HEK293T (cell line): ENCODE results near the gene MAP7.
A peak's percentile ranks its signal among the peaks of the same experiment; 100 is the strongest.

Source experiments
- CTCF ChIA-PET: fragments of 350-600 bp; formaldehyde crosslinking; extraction: SDS; loops from one replicate; lab custom pipeline; 2021; ENCODE audit warnings: antibody characterized with exemption, inconsistent platforms; lab: Yijun Ruan, JAX
- POLR2A ChIA-PET: fragments of 350-600 bp; formaldehyde crosslinking; extraction: SDS; loops from one replicate; lab custom pipeline; 2020; ENCODE audit warnings: antibody characterized with exemption, inconsistent platforms; lab: Yijun Ruan, JAX
- DNase-seq: peaks from one replicate; pipeline ENCODE4 v3.0.0; 2012; ENCODE audit warnings: mixed read lengths; ENCODE audit errors: extremely low spot score
- ARNT ChIP-seq: fragments of 450-650 bp; IDR thresholded peaks from 2 replicates; pipeline ENCODE4 v1.6.1; 2017; ENCODE audit warnings: mild to moderate bottlenecking
- BHLHE40 ChIP-seq: fragments of 450-650 bp; IDR thresholded peaks from 2 replicates; pipeline ENCODE4 v1.6.1; 2016; ENCODE audit warnings: mild to moderate bottlenecking, moderate library complexity, borderline replicate concordance
- CTBP1 ChIP-seq: fragments of 450-650 bp; IDR thresholded peaks from 2 replicates; pipeline ENCODE4 v1.6.1; 2016; ENCODE audit warnings: borderline replicate concordance
- ELF4 ChIP-seq: fragments of 450-650 bp; IDR thresholded peaks from 2 replicates; pipeline ENCODE4 v1.6.1; 2017; ENCODE audit warnings: antibody characterized with exemption
- FOXA1 ChIP-seq: fragments of 450-650 bp; IDR thresholded peaks from 2 replicates; pipeline ENCODE4 v1.6.1; 2016; ENCODE audit warnings: mild to moderate bottlenecking
- FOXK2 ChIP-seq: fragments of 450-650 bp; IDR thresholded peaks from 2 replicates; pipeline ENCODE4 v1.6.1; 2016; ENCODE audit warnings: mild to moderate bottlenecking
- FOXM1 ChIP-seq: fragments of 450-650 bp; IDR thresholded peaks from 2 replicates; pipeline ENCODE4 v1.6.1; 2017; ENCODE audit warnings: mild to moderate bottlenecking, borderline replicate concordance
- HDGF ChIP-seq: fragments of 450-650 bp; IDR thresholded peaks from 2 replicates; pipeline ENCODE4 v1.6.1; 2017; ENCODE audit warnings: antibody characterized with exemption, borderline replicate concordance
- L3MBTL2 ChIP-seq: fragments of 450-650 bp; conservative IDR thresholded peaks from 2 replicates; pipeline ENCODE4 v1.6.1; 2016; ENCODE audit warnings: mild to moderate bottlenecking
- LEF1 ChIP-seq: fragments of 450-650 bp; IDR thresholded peaks from 2 replicates; pipeline ENCODE4 v1.6.1; 2017; ENCODE audit warnings: mild to moderate bottlenecking, borderline replicate concordance
- NFRKB ChIP-seq: fragments of 450-650 bp; IDR thresholded peaks from 2 replicates; pipeline ENCODE4 v1.6.1; 2016; ENCODE audit warnings: mild to moderate bottlenecking, moderate library complexity
- SP1 ChIP-seq: fragments of 450-650 bp; IDR thresholded peaks from 2 replicates; pipeline ENCODE4 v1.6.1; 2017
- SUZ12 ChIP-seq: fragments of 450-650 bp; IDR thresholded peaks from 2 replicates; pipeline ENCODE4 v1.6.1; 2016; ENCODE audit warnings: mild to moderate bottlenecking
- TARDBP ChIP-seq: fragments of 450-650 bp; IDR thresholded peaks from 2 replicates; pipeline ENCODE4 v1.6.1; 2016
- ZNF384 ChIP-seq: fragments of 450-650 bp; IDR thresholded peaks from 2 replicates; pipeline ENCODE4 v1.6.1; 2016
- TF ChIP-seq, protein P1 (sequence below): fragments of 450-650 bp; IDR thresholded peaks from 2 replicates; pipeline ENCODE4 v1.6.1; 2016

Gene MAP7

GRCh38 chr6:136471372-136471771 is 78.8 kb downstream of the MAP7 start:
- ChIA-PET CTCF (no interaction called here), POLR2A (no interaction called here)
- TF ChIP-seq ELF4 = no peak
- no peak for TF ChIP-seq TARDBP
- no peak for DNase-seq

DNA sequence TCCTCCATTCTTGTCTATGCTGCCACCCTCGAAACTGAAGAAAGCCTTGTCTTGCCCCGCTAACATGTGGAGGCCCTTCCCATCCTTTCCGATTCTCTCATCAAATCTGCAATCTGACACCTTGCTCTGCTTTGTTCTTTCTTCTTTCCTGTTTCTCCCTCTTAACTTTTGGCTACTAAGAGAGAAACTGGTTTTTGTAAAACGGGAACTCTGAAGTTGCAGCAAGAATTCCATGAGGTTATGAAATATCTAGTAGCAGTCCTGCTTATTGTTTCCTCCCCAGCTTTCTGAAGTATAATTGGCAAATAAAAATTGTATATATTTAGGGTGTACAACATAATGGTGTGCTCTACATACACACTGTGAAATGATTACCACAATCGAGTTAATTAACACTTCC is 80.2 kb downstream of the MAP7 start:
- CTCF ChIA-PET = no interaction called here
- POLR2A ChIA-PET = no interaction called here
- TF ChIP-seq ARNT (no peak), FOXA1 (no peak), ZNF384 (no peak), TARDBP (no peak), NFRKB (no peak), LEF1 (no peak)
- no peak for DNase-seq

GRCh38 chr6:136469154-136469553 is 81.1 kb downstream of the MAP7 start:
- DNase-seq = no peak
- TF ChIP-seq ARNT (no peak), BHLHE40 (no peak), CTBP1 (no peak), FOXA1 (no peak), FOXK2 (no peak), ZNF384 (no peak), NFRKB (no peak), L3MBTL2 (no peak), SUZ12 (no peak), FOXM1 (no peak), SP1 (no peak), HDGF (no peak)
- CTCF ChIA-PET = no interaction called here
- POLR2A ChIA-PET = no interaction called here

- no peak for TF ChIP-seq TARDBP
- TF ChIP-seq, protein P1, sequence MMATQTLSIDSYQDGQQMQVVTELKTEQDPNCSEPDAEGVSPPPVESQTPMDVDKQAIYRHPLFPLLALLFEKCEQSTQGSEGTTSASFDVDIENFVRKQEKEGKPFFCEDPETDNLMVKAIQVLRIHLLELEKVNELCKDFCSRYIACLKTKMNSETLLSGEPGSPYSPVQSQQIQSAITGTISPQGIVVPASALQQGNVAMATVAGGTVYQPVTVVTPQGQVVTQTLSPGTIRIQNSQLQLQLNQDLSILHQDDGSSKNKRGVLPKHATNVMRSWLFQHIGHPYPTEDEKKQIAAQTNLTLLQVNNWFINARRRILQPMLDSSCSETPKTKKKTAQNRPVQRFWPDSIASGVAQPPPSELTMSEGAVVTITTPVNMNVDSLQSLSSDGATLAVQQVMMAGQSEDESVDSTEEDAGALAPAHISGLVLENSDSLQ = no peak
- no peak for TF ChIP-seq LEF1
- no peak for TF ChIP-seq NFRKB
- CTCF ChIA-PET = no interaction called here
- POLR2A ChIA-PET = no interaction called here
- no peak for DNase-seq
Observed at GRCh38 chr6:136468711-136469110, 81.5 kb downstream of the MAP7 start.

DNA sequence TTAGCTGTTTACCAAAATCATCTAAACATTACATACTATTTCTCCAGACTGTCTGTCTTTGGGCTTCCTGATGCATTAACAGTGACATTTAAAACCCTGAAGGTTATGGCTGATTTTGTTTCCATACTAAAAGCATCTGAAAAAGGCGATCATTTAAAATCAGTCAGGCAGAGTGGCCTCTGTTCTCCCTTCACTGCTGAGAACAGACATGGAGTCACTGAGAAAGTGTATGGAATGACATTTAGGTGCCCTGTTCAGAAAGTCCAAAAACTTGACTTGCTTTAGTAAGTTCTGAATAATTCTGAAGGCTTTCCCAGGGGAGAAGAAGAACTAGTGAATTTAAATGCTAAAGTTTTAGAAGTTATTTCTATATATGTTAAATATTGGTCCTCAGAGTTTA is 83.0 kb downstream of the MAP7 start:
- ChIA-PET CTCF (interaction anchor here (0.8 kb wide), 1 partner anchor 30 kb away, joined by 3 read pairs; no protein-coding TSS in a partner anchor), POLR2A (no interaction called here)
- no peak for TF ChIP-seq BHLHE40
- TF ChIP-seq FOXA1 = no peak
- no peak for TF ChIP-seq L3MBTL2
- TF ChIP-seq ZNF384 = no peak
- TF ChIP-seq TARDBP = no peak
- no peak for TF ChIP-seq FOXM1
- TF ChIP-seq, protein P1 = no peak
- TF ChIP-seq CTBP1 = no peak
- no peak for TF ChIP-seq ELF4
- TF ChIP-seq FOXK2 = no peak
- TF ChIP-seq ARNT = no peak
- no peak for TF ChIP-seq SP1
- no peak for TF ChIP-seq LEF1
- TF ChIP-seq SUZ12 = no peak
- no peak for TF ChIP-seq HDGF
- no peak for DNase-seq

DNA sequence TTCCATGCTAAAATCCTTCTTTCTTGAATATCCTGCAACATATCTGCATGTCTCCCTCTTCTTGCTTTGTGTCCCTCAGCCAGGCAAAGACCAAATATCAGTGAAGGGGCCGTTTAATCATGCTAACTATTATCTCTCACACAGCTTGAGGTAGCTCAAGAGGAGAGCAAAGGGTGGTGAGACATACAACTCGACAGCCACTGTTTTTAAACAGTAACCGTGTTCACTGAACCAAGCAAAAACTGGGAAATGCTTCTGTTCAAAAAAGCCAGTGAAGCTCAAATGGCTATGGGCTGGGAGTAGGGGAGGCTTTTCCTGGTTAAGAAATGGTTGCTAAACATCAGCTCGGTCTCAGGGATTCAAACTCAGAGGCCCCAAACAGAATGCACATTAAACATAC is 83.4 kb downstream of the MAP7 start:
- POLR2A ChIA-PET = no interaction called here
- DNase-seq = peak; percentile 39
- TF ChIP-seq NFRKB = no peak
- no peak for TF ChIP-seq ARNT
- no peak for TF ChIP-seq SUZ12
- CTCF ChIA-PET = interaction anchor here (0.8 kb wide), 1 partner anchor 30 kb away, joined by 3 read pairs; no protein-coding TSS in a partner anchor

DNA sequence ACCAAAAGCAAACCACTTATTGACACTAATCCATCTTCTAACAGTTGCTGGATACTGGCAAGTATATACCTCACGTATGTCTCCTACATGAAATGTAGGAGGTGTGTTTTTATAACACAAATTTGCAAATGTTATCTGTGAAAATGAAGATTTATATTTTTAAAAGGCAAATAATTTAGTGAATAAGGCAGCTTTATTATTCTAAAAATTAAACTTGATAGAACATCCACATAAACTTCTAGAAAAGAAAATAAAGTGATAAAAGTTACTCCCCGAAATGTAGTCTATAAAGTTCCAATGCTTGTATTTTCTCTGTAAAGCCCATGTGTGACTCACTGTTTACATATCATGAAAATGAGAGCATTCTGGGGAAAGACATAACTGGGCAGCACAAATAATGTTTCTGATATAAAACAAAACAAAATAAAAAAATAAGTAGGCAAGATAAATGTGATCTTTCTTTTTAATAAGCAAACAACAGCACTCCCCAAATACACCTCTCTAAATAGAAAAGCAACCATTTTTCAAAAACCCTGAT is 84.4 kb downstream of the MAP7 start:
- POLR2A ChIA-PET = no interaction called here
- DNase-seq = no peak
- no peak for TF ChIP-seq FOXA1
- no peak for TF ChIP-seq BHLHE40
- no peak for TF ChIP-seq ZNF384
- TF ChIP-seq L3MBTL2 = no peak
- no peak for TF ChIP-seq NFRKB
- no peak for TF ChIP-seq ELF4
- no peak for TF ChIP-seq SP1
- TF ChIP-seq, protein P1 = no peak; the same call in 1 of the 2 replicates
- TF ChIP-seq FOXM1 = no peak
- no peak for TF ChIP-seq LEF1
- no peak for TF ChIP-seq ARNT
- no peak for TF ChIP-seq SUZ12
- TF ChIP-seq FOXK2 = no peak
- TF ChIP-seq CTBP1 = no peak
- TF ChIP-seq HDGF = no peak
- TF ChIP-seq TARDBP = no peak
- CTCF ChIA-PET = no interaction called here
